Chondrocyte (in vitro differentiated cells): ENCODE results near the gene MYO19. TPM values are rescaled to one million over a fixed set of nuclear protein-coding genes. Genes with fewer than 3 reads are reported as not detected.

Source experiments
- DNase-seq: peaks from one replicate; pipeline ENCODE4 v3.0.0; 2021; ENCODE audit warnings: mixed read lengths, low spot score
- H3K27ac Mint-ChIP-seq: one replicate; pipeline ENCODE4 v1.8.0; 2021; ENCODE audit warnings: mild to moderate bottlenecking, moderate library complexity, mixed read lengths; ENCODE audit not compliant: unreplicated experiment
- H3K27me3 Mint-ChIP-seq: 2 replicates; pipeline ENCODE4 v1.8.0; 2021; ENCODE audit warnings: low read depth, mixed read lengths
- H3K36me3 Mint-ChIP-seq: 2 replicates; pipeline ENCODE4 v1.8.0; 2021; ENCODE audit warnings: low read depth, mixed read lengths
- H3K4me1 Mint-ChIP-seq: 2 replicates; pipeline ENCODE4 v1.8.0; 2021; ENCODE audit warnings: low read depth, mild to moderate bottlenecking, mixed read lengths
- H3K4me3 Mint-ChIP-seq: one replicate; pipeline ENCODE4 v1.8.0; 2021; ENCODE audit warnings: mild to moderate bottlenecking, moderate library complexity, mixed read lengths; ENCODE audit not compliant: unreplicated experiment
- H3K9me3 Mint-ChIP-seq: 2 replicates; pipeline ENCODE4 v1.8.0; 2021; ENCODE audit warnings: low read depth, mixed read lengths
- CTCF ChIP-seq: fragments of 200-600 bp; sonication (generic); IDR thresholded peaks from 2 replicates; pipeline ENCODE4 v1.5.0; 2021; ENCODE audit warnings: antibody characterized with exemption, mild to moderate bottlenecking, moderate library complexity
- total RNA-seq: library from RNA; stranded (reverse); gene quantifications from 3 replicates; pipeline ENCODE4 v1.2.1, GENCODE V29; 2021

The MYO19 gene
- total RNA-seq, 1 donor from 2014 or later, result 52.6 TPM

- no peaks in the 10 kb centered on the region for H3K27me3 Mint-ChIP-seq
- peaks cover 28% of the 10 kb centered on the region for H3K36me3 Mint-ChIP-seq
- no peak for DNase-seq
- no peak overlapping the region for H3K4me3 Mint-ChIP-seq
- H3K4me1 Mint-ChIP-seq, result peaks cover 6% of the 10 kb centered on the region
- H3K27ac Mint-ChIP-seq, result no peak overlapping the region
- TF ChIP-seq CTCF, result no peak
- no peaks in the 10 kb centered on the region for H3K9me3 Mint-ChIP-seq
Measured at GRCh38 chr17:36527621-36528250, 6.9 kb downstream of the MYO19 start.

GRCh38 chr17:36525888-36526287 is 8.8 kb downstream of the MYO19 start:
- DNase-seq, result no peak
- Mint-ChIP-seq H3K9me3 (no peaks in the 10 kb centered on the region), H3K36me3 (peaks cover 23% of the 10 kb centered on the region), H3K4me1 (no peaks in the 10 kb centered on the region), H3K4me3 (no peak overlapping the region), H3K27ac (no peak overlapping the region), H3K27me3 (no peaks in the 10 kb centered on the region)
- no peak for TF ChIP-seq CTCF

GRCh38 chr17:36525113-36525512 is 9.6 kb downstream of the MYO19 start:
- Mint-ChIP-seq H3K4me1 (no peaks in the 10 kb centered on the region), H3K9me3 (no peaks in the 10 kb centered on the region), H3K27ac (no peak overlapping the region), H3K4me3 (no peak overlapping the region), H3K27me3 (no peaks in the 10 kb centered on the region), H3K36me3 (peaks cover 30% of the 10 kb centered on the region)
- no peak for DNase-seq
- TF ChIP-seq CTCF, result no peak

GRCh38 chr17:36524428-36524876 is 10.2 kb downstream of the MYO19 start:
- Mint-ChIP-seq H3K4me1 (no peaks in the 10 kb centered on the region), H3K36me3 (peaks cover 34% of the 10 kb centered on the region), H3K4me3 (no peak overlapping the region), H3K27me3 (no peaks in the 10 kb centered on the region), H3K9me3 (no peaks in the 10 kb centered on the region), H3K27ac (no peak overlapping the region)
- no peak for TF ChIP-seq CTCF
- no peak for DNase-seq

GRCh38 chr17:36523113-36523512 is 11.6 kb downstream of the MYO19 start:
- Mint-ChIP-seq H3K36me3 (peaks cover 35% of the 10 kb centered on the region), H3K27me3 (no peaks in the 10 kb centered on the region), H3K4me1 (no peaks in the 10 kb centered on the region), H3K4me3 (no peak overlapping the region), H3K27ac (no peak overlapping the region), H3K9me3 (no peaks in the 10 kb centered on the region)
- no peak for TF ChIP-seq CTCF
- no peak for DNase-seq
